Keratinocyte (primary cell): ENCODE measurements around the gene ZBTB34.

Source experiments
- EZH2 ChIP-seq: IDR thresholded peaks from one replicate; pipeline ENCODE4 v1.6.1; 2012; ENCODE audit warnings: inconsistent platforms, mild to moderate bottlenecking, low read length, moderate library complexity
- TF ChIP-seq, protein P1 (sequence below), 3 experiments: IDR thresholded peaks in 1 of 3; conservative IDR thresholded peaks in 1 of 3; optimal IDR thresholded peaks in 1 of 3; 2 replicates in 2 of 3; 3 replicates in 1 of 3; pipeline versions ENCODE3 to v1.5.1; 2011; ENCODE audit warnings: low read length in 3 of 3, mild to moderate bottlenecking in 3 of 3, moderate library complexity in 2 of 3, control low read depth in 1 of 3, inconsistent platforms in 1 of 3; ENCODE audit not compliant: insufficient read depth in 2 of 3; ENCODE audit errors: extremely low read depth in 1 of 3

DNA sequence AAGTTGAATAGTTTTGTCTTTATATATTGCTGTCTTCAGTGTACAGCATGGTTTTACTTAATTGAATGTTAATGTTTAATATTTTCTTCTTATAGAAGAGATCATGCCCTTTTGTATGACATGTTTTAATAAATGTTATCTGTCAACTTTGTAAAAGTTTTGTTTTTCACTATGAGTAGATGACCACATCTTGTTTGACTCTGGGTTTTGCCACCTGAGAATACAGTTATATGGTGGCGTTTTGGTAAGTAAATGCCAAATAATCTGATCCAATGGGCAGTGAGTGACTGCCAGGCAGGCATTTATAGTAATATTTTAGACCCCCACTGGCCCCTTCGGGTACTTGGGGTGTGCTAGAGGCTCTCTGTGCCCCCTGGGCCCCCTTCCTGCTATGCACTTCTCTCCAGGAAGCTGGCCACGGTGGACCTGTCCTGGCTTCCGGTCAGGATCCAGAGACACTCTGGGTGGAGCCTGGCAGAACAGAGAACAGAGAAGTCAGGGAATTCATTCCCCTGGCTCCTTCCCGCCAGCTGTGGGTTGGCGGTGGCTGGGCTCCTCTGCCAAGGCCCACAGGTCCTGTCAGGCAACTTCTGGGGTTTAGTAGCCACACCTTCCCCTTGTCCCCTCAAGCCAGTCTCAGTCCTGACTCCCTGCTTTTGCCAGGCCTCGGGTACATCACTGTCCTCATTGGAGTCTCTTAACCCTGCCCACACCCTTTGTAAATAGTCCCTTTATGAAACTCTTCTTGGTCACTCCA is 22.2 kb upstream of the ZBTB34 start:
- TF ChIP-seq, protein P1, sequence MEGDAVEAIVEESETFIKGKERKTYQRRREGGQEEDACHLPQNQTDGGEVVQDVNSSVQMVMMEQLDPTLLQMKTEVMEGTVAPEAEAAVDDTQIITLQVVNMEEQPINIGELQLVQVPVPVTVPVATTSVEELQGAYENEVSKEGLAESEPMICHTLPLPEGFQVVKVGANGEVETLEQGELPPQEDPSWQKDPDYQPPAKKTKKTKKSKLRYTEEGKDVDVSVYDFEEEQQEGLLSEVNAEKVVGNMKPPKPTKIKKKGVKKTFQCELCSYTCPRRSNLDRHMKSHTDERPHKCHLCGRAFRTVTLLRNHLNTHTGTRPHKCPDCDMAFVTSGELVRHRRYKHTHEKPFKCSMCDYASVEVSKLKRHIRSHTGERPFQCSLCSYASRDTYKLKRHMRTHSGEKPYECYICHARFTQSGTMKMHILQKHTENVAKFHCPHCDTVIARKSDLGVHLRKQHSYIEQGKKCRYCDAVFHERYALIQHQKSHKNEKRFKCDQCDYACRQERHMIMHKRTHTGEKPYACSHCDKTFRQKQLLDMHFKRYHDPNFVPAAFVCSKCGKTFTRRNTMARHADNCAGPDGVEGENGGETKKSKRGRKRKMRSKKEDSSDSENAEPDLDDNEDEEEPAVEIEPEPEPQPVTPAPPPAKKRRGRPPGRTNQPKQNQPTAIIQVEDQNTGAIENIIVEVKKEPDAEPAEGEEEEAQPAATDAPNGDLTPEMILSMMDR (optimal IDR thresholded peaks at IDR 0.05 in 1 of 3, IDR thresholded peaks at IDR 0.05 in 1 of 3, conservative IDR thresholded peaks at IDR 0.05 in 1 of 3; ENCODE audit: extremely low read depth in 1 of 3, insufficient read depth in 2 of 3, low read length in 3 of 3), result no peak
- no peak for TF ChIP-seq EZH2
